Measurements from ENCODE around the gene VPS13D.

VPS13D gene

DNA sequence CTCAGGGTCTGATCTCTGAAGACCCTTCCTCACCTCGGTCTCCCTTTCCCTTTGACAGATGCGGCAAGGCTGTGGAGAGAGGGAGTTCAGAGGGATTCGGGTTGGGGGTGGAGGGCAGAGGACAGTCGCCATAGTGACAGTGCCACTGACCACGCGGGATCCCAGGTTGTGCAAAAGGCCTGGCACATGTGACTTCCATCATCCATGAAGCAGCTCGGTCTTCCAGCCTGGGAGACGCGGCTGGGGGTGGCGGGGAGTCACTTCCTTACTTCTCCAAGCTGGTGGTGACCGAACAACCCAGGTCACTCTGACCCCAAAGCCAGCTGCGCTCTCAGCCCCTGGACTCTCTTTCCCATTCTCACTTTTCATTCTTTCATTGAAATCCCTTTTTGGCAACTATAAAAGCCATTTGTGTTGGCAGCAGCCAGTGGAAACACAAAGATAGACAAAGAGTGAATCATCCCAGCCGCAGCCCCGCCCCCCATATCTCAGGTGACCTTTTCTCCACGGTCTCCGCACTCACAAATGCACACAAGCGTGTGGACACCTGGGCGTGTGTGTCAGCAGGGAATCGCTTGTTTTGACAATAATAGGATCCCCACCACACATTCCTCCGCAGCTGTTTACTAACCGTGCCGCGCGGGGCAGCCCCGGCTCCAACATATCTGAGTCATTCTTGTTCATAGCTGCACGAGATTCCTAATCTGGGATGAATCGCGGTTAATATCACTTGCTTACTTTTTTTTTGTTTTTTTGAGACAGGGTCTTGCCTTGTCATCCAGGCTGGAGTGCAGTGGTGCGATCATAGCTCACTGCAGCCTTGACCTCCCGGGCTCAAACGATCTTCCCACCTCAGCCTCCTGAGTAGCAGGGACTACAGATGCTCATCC lies 319.9 kb downstream of the VPS13D start:
- no peak for TF ChIP-seq EZH2 (IDR thresholded peaks at IDR 0.05; ENCODE audit: borderline replicate concordance, low read length)
- TF ChIP-seq, protein P1, sequence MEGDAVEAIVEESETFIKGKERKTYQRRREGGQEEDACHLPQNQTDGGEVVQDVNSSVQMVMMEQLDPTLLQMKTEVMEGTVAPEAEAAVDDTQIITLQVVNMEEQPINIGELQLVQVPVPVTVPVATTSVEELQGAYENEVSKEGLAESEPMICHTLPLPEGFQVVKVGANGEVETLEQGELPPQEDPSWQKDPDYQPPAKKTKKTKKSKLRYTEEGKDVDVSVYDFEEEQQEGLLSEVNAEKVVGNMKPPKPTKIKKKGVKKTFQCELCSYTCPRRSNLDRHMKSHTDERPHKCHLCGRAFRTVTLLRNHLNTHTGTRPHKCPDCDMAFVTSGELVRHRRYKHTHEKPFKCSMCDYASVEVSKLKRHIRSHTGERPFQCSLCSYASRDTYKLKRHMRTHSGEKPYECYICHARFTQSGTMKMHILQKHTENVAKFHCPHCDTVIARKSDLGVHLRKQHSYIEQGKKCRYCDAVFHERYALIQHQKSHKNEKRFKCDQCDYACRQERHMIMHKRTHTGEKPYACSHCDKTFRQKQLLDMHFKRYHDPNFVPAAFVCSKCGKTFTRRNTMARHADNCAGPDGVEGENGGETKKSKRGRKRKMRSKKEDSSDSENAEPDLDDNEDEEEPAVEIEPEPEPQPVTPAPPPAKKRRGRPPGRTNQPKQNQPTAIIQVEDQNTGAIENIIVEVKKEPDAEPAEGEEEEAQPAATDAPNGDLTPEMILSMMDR (IDR thresholded peaks at IDR 0.05; ENCODE audit: low read length): no peak
- Histone ChIP-seq H3F3A (ENCODE audit: insufficient read depth, low read length) (no peaks in the 10 kb centered on the region), H3K4me3 (ENCODE audit: low read depth, low read length, poor library complexity, severe bottlenecking) (no peak overlapping the region), H3K9me3 (ENCODE audit: low read length) (no peaks in the 10 kb centered on the region), H3K27me3 (ENCODE audit: insufficient read depth, low read length) (no peaks in the 10 kb centered on the region), H2AFZ (ENCODE audit: low read length) (no peak overlapping the region), H3K9ac (ENCODE audit: low read length) (no peak overlapping the region), H3K4me1 (ENCODE audit: insufficient read depth, low read length, severe bottlenecking) (no peaks in the 10 kb centered on the region), H4K20me1 (ENCODE audit: insufficient read depth, low read length) (no peaks in the 10 kb centered on the region), H3K27ac (ENCODE audit: low read depth, low read length, poor library complexity, severe bottlenecking) (no peak overlapping the region), H3K36me3 (ENCODE audit: insufficient read depth, low read length) (no peaks in the 10 kb centered on the region), H3K4me2 (ENCODE audit: low read length) (no peak overlapping the region), H3K9me2 (ENCODE audit: low read depth, low read length) (no peaks in the 10 kb centered on the region), H3K79me2 (ENCODE audit: insufficient read depth, low read length) (no peaks in the 10 kb centered on the region)

- no peaks in the 10 kb centered on the region for H3K9me2 ChIP-seq (ENCODE audit: low read depth, low read length)
- H3K4me3 ChIP-seq (ENCODE audit: low read depth, low read length, poor library complexity, severe bottlenecking): no peak overlapping the region
- no peaks in the 10 kb centered on the region for H3K4me1 ChIP-seq (ENCODE audit: insufficient read depth, low read length, severe bottlenecking)
- TF ChIP-seq EZH2 (IDR thresholded peaks at IDR 0.05; ENCODE audit: borderline replicate concordance, low read length): no peak
- TF ChIP-seq, protein P1 (IDR thresholded peaks at IDR 0.05; ENCODE audit: low read length): no peak
- no peaks in the 10 kb centered on the region for H3F3A ChIP-seq (ENCODE audit: insufficient read depth, low read length)
- no peak overlapping the region for H3K9ac ChIP-seq (ENCODE audit: low read length)
- H3K79me2 ChIP-seq (ENCODE audit: insufficient read depth, low read length): no peaks in the 10 kb centered on the region
- H3K36me3 ChIP-seq (ENCODE audit: insufficient read depth, low read length): no peaks in the 10 kb centered on the region
- H3K27me3 ChIP-seq (ENCODE audit: insufficient read depth, low read length): no peaks in the 10 kb centered on the region
- H3K27ac ChIP-seq (ENCODE audit: low read depth, low read length, poor library complexity, severe bottlenecking): no peak overlapping the region
- no peaks in the 10 kb centered on the region for H4K20me1 ChIP-seq (ENCODE audit: insufficient read depth, low read length)
- no peak overlapping the region for H3K4me2 ChIP-seq (ENCODE audit: low read length)
- no peaks in the 10 kb centered on the region for H3K9me3 ChIP-seq (ENCODE audit: low read length)
- no peak overlapping the region for H2AFZ ChIP-seq (ENCODE audit: low read length)
These were observed 321.8 kb downstream of the VPS13D start for GRCh38 chr1:12551584-12551983.

DNA sequence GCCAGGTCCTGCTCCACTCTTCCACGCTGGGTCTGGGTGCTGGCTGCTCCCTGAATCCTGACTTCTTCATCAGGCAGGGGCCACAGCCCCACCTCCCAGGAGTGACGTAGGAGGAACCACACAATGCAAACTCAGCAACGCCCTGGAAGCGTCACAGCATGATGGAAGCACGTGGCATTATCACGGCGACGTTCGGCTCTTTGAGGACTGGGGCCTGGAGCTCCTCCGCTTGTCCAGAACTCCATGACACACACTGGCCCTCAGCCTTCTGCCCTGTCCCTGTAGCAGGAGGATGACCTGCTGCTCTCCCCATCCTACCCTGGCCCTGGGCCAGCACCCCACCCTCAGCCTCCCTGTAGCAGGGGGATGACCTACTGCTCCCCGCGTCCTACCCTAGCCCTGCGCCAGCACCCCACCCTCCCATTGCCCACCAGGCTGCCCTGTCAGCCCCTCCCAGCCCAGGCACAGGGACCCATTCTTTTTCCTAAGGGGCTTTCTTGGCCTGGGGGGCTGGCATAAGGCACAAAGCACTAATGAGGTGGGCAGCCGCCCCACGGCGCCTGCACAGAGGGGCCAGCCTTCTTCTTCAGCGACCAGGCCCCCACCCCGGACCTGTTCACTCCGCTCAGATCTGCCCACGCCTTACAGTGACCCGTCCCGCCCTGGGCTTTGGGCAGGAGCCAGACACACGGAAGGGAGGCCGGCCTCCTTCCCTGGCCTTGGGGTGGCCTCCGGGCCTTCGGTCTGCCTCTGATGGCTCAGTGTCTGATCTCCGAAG lies 322.5 kb downstream of the VPS13D start:
- Histone ChIP-seq H3K36me3 (ENCODE audit: insufficient read depth, low read length) (no peaks in the 10 kb centered on the region), H4K20me1 (ENCODE audit: insufficient read depth, low read length) (no peaks in the 10 kb centered on the region), H3K9ac (ENCODE audit: low read length) (no peak overlapping the region), H2AFZ (ENCODE audit: low read length) (no peak overlapping the region), H3K27ac (ENCODE audit: low read depth, low read length, poor library complexity, severe bottlenecking) (no peak overlapping the region), H3K4me1 (ENCODE audit: insufficient read depth, low read length, severe bottlenecking) (no peaks in the 10 kb centered on the region), H3K27me3 (ENCODE audit: insufficient read depth, low read length) (no peaks in the 10 kb centered on the region), H3K4me2 (ENCODE audit: low read length) (no peak overlapping the region), H3K9me2 (ENCODE audit: low read depth, low read length) (no peaks in the 10 kb centered on the region), H3K79me2 (ENCODE audit: insufficient read depth, low read length) (no peaks in the 10 kb centered on the region), H3K9me3 (ENCODE audit: low read length) (no peaks in the 10 kb centered on the region), H3F3A (ENCODE audit: insufficient read depth, low read length) (no peaks in the 10 kb centered on the region), H3K4me3 (ENCODE audit: low read depth, low read length, poor library complexity, severe bottlenecking) (no peak overlapping the region)
- TF ChIP-seq, protein P1 (IDR thresholded peaks at IDR 0.05; ENCODE audit: low read length): no peak
- no peak for TF ChIP-seq EZH2 (IDR thresholded peaks at IDR 0.05; ENCODE audit: borderline replicate concordance, low read length)
